GM10248 (cell line): ENCODE data around the gene SMYD3.

Experiments used
- CTCF ChIA-PET: fragments of 300-600 bp; sonication (Branson Sonifier 250); formaldehyde crosslinking; extraction: SDS; loops from one replicate; lab custom pipeline; 2021; ENCODE audit warnings: antibody characterized with exemption; lab: Yijun Ruan, JAX
- POLR2A ChIA-PET: fragments of 350-650 bp; sonication (Branson Sonifier 250); formaldehyde crosslinking; extraction: SDS; loops from one replicate; lab custom pipeline; 2020; ENCODE audit warnings: antibody characterized with exemption; lab: Yijun Ruan, JAX
- DNase-seq: peaks from one replicate; pipeline ENCODE4 v3.0.0; 2012; ENCODE audit errors: extremely low spot score
- CTCF ChIP-seq: IDR thresholded peaks from 2 replicates; pipeline ENCODE4 v1.5.1; 2012; ENCODE audit warnings: mild to moderate bottlenecking, low read depth; ENCODE audit errors: extremely low read depth, missing control alignments, control extremely low read depth

Gene SMYD3

GRCh38 chr1:246139745-246140182 is 367.3 kb downstream of the SMYD3 start:
- ChIA-PET POLR2A (no interaction called here), CTCF (interaction anchor here (1.0 to 1.2 kb wide), 3 partner anchors 10 to 17 kb away, joined by 3 to 4 read pairs (median 3); no protein-coding TSS in a partner anchor)
- no peak for TF ChIP-seq CTCF
- no peak for DNase-seq

GRCh38 chr1:246138781-246139180 is 368.3 kb downstream of the SMYD3 start:
- ChIA-PET POLR2A (no interaction called here), CTCF (interaction anchor here (1.1 kb wide), 1 partner anchor 10 kb away, joined by 4 read pairs; no protein-coding TSS in a partner anchor)
- DNase-seq = no peak
- no peak for TF ChIP-seq CTCF

GRCh38 chr1:246136477-246136876 is 370.6 kb downstream of the SMYD3 start:
- ChIA-PET POLR2A (no interaction called here), CTCF (no interaction called here)
- no peak for DNase-seq
- TF ChIP-seq CTCF = no peak

GRCh38 chr1:246134789-246135188 is 372.3 kb downstream of the SMYD3 start:
- DNase-seq = no peak
- ChIA-PET CTCF (interaction anchor here (1.0 to 2.9 kb wide), 6 partner anchors 8 to 23 kb away, joined by 3 to 15 read pairs (median 4); no protein-coding TSS in a partner anchor), POLR2A (no interaction called here)
- TF ChIP-seq CTCF = no peak

- no peak for DNase-seq
- CTCF ChIA-PET = no interaction called here
- POLR2A ChIA-PET = no interaction called here
- no peak for TF ChIP-seq CTCF
Measured at GRCh38 chr1:246131095-246131494, 376.0 kb downstream of the SMYD3 start.

- peak; percentile 17 for DNase-seq
- ChIA-PET POLR2A (interaction anchor here (0.5 kb wide), 1 partner anchor 97 kb away, joined by 5 read pairs; no protein-coding TSS in a partner anchor), CTCF (interaction anchor here (1.1 to 2.1 kb wide), 5 partner anchors 10 to 17 kb away, joined by 3 to 8 read pairs (median 4); no protein-coding TSS in a partner anchor)
- no peak for TF ChIP-seq CTCF
Measured at GRCh38 chr1:246128494-246129069, 378.5 kb downstream of the SMYD3 start.
